Globus pallidus (tissue), 1 donor: Measurements from ENCODE around the gene TMEM63B.
"Not testable (repeated sequence)": the region's sequence is repeated elsewhere in the genome, so short reads cannot be mapped to it uniquely, and the experiment has no call there.

Experiments used
- DNase-seq: peaks from one replicate; pipeline ENCODE4 v3.0.0-alpha.2; 2015; ENCODE audit warnings: low spot score

The TMEM63B gene

DNA sequence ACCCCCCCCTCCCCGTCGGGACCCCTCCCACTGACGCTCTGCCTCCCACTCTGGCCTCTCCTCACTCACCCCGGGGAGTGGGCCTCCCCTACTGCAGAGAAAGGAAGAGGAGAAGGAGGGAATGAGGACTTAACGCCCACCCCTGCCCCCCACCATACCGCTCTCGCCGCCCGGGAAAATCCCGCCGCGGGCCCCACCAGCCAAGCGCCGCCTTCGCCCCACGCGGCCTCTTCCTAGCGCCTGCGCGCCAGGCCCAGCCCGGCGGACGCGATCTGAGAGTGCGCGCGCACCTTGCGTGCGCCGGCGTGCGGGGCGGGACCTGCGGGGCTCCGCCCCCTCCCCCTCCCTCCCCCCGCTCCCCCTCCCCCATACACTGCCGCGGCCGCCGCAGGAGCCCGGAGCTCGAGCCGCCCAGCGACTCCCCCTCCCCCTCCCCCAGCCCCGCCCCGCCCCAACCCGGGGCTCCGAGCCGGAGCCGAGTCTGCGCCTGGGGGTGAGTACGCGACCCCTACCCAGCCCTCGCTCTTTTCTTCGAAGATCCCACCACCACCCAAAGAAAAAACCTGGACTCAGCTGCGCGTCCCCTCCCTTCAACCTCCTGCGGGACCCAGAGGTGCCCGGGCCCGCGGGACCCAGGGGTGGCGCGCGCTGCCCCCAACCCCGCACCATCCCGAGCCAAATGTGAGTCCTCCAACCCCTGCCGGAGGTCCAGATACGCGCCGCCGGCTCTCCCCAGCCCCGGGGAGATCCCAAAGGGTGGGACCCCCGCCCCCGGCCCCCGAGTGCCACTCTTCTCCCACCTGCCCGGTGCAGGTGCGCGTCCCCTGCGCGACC lies at the start of gene TMEM63B, which contains the start of gene MRPL14:
Gene TMEM63B, plus strand, starts transcription at position 369 of the 834 bp plus-strand sequence. CDS start 7,031 bp downstream, outside the sequence.
Gene MRPL14, minus strand, starts transcription at position 267 of the 834 bp plus-strand sequence. CDS start 10,841 bp downstream, outside the sequence.
- peak; percentile 83 for DNase-seq

DNA sequence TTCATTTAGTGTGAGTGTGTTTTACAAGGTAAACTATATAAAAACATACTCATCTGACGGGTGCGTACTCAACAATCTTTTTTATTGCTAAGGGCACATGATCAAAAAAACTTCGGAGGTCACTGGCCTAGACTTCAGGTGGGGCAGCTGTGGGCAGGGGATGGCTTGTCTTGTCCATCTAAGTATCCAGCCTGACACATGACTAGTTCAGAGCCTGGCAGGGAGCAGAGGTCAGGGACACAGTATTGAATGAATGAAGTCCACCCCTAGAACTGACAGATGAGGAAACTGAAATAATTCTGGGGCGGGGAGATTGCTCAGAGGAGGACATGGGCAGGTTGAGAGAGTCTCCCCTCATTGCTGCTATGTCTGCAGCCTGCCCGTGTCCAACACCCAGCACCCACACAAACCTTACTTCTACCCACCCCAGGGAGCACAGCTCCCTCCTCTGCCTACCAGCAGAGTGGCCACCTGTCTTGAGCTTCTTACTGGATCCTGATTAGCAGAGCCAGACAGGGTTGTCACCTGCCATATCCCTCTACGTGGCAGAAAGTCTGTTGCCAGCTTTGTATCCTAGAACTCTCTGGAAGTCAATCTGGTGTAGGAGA lies 49.0 kb upstream of the TMEM63B start:
- no peak for DNase-seq

DNA sequence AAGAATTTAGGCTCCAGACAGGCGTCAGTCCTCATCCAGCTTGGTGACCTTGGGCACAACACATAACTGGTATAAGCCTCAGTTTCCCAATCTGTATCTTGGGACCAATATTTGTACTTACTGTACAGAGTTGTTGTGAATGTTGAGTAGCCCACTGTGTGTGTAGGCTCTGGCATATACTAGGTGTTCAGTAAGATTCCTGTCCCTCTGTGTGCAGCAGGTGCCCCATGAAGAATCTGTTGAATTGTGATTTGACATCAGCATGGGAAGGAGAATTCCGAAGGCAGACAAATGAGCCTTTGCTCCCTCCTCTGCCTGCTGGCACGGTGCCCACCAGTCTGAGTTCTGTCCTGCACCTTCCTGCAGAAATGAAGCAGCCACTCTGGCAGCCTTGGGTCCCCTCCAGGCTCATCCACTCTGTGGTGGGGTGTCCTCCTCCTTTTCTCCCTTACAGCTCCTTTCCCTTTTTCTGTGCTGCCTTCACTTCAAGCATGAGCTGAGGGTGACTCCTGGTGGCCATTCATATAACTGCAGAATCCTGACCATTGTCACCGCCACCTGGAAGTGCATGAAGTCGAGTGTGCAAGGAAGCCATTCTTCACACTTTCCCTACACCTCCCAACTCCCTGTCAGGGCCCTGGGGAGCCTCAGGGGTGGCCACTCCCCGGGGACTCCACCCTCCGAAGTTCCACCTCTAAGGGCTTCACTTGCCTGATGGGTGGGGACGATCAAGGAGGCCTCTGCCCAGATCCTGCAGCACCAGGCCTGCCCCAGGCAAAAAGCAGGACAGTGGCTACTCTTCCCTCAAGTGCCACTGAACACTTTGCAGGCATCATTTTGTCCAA lies 48.3 kb upstream of the TMEM63B start:
- DNase-seq = peak; percentile 75

DNA sequence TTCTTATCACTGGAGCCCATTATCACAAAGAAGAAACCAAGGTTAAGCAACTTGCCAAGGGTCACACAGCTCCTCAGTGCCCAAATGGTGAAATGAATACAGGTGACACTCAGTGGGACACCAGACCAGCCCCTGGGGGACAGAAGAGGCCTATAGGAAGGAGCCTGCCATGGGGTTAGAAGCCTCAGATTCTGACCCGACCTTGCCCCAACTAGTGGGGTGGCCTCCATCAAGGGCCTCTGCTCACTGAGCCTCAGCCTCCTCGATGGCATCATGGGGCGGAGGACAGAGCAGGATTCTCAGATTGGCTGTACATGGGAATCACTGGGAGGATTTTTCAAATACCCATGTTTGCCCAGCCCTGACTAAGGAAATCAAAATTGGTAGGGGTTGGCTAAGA lies 47.7 kb upstream of the TMEM63B start:
- no peak for DNase-seq

DNA sequence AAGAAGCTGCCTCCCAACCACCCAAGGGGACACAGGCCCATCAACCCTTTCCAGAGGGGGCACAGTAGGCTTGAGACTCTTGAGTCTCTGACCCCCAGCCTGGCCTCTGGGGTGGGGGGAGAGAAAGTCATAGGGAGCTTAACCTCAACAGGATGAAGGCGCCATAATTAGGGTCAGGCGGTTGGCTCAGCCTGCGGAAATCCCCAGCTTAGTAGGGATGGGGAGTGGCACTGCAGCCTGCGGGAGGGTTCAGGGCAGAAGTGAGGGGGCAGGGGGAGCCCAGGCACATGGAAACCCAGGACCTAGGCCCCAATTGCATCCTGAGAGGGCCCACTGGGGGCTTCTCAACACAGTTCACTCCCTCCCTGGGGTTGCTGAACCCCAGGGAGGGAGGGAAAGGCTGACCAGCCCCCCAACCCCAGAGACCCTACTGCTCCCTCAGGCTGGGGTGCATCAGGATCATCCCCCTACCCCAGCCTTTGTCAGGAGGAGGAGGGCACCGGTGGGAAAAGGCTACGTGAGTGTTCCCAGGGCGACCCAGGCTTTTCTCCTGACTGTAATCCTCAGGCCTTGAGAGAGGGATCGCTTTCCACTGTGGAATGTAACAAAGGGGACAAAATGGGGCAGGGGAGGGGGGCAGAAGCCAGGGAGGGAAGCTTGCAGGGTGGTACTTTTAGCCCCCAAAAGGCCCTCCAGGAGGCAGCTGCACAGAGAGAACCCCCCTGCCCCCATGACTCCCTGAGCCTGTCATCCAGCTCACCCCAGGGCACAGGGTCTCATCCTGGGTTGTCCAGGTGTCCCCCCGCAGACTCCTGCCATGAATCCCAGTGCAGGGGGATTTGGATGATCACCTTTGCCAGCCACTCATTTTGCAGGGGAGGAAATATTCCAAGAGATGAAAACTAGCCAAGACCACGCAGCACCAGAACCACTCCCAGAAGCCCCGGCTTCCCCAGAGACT lies 46.5 kb upstream of the TMEM63B start:
- DNase-seq = no peak

DNA sequence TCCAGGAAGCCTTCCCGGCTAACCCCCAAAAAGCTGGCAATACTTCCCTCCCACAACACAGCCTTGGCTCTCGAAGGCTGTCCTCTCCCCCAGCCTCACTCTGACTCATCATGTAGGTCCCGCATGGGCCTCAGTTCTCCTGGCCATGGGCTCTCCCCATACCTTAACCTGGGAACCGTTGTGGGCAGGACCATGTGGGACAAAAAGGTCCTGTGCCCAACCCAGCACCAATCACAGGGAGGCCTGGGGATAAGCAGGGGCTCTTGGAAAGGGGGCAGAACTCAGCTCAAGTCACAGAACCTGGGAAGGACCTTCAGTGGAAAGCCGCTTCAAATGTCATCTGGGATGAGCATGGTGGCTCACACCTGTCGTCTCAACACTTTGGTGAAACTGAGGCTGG lies 45.6 kb upstream of the TMEM63B start:
- DNase-seq = no peak

DNA sequence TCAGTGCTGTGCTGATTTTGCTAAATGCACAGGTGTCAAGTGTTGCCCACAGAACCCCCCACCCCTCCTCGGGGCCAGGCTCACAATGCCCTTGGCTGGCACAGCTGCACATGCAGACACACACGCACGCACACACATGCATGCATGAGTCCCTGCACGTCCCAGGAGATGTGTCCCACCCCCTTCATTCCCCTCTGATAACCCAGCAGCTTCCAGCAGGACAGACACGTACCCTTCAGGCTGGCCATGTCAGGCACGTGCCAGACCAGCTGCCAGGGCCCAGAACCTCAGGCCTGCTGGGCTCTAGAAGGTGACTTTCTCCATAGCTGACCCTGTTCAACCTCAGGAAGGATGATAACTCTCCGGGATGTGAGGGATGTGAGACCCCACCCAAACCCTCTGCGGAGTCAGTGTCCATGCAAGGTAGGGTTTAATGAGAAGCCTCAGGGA lies 44.5 kb upstream of the TMEM63B start:
- no peak for DNase-seq

DNA sequence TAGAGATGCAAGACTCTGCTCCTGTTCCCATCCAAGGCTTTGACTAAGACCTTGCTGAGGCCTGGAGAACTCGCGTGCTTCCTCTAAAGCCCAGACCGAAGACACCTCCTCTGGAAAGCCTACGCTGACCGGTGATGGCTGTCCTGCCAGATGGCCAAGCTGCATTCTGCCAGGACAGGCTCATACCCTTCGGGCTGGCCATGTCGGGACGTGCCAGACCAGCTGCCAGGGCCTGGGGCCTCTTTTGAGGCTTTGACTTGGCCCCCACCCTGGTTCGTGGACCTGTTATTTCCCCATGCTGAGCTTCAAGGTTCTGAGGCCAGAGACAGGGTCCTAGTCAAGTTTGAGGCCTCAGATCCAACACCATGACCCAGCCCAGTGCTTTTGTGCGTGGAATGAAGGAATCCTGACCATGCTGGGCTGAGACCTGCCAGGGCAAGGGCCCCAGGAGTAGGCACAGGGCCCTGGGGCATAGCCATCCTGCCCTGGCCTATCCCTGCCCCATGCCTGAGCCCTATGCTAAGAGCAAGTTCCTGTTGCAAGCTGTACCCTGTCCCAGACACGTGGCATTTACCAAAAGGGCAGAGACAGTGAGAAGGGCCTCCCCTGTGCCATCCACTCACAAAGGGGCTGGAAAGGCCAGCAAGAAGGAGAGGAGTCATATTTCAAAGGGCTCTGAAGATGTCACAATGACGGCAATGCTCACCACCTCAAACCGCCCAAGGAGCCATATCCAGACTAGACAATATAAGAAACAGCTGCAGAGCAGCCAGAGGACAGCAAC lies 42.9 kb upstream of the TMEM63B start:
- no peak for DNase-seq

DNA sequence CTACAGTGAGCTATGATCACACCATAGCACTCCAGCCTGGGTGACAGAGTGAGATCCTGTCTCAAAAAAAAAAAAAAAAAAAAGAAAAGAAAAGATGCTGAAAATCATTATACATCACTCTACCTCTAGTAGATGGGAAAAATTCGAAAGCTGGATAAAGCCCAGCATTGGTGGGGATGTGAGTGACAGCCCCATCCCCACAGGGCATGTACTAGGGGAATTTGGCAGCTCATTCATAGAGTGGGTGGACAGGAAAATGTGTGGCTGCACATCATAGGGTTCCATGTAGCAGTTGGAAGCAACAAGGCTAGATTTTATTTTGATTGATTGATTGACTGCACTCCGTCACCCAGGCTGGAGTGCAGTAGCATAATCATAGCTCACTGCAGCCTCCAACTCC lies 42.1 kb upstream of the TMEM63B start:
- no peak for DNase-seq

DNA sequence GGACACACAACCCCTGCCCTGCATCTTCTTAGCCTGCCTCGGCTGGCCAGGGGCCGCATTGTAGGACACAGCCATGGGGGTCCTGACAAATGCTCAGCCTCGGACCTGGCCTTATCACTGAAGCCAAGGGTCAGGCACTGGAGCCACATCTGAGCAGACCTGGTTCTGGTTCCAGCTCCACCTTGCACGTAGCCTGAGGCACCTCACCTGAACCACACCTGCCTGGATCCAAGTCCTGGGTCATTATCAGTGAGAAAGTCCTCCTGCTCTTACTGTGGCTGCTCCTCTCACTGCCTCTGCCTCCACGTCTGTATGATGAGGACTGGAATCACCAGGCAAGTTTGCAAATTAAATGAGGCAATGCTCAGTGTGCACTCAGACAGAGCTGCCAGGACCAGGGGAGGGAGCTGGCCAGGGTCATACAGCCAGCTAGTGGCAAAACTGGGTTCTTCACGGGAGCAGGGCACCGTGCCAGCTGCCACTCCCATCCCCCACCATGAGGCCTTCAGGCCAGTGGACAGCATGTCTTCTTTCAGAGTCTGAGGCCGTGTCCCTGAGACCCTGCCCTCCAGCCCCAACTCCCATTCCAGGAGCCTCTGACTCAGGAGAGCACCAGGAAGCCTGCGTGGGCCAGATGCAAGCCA lies 40.3 kb upstream of the TMEM63B start:
- no peak for DNase-seq

DNA sequence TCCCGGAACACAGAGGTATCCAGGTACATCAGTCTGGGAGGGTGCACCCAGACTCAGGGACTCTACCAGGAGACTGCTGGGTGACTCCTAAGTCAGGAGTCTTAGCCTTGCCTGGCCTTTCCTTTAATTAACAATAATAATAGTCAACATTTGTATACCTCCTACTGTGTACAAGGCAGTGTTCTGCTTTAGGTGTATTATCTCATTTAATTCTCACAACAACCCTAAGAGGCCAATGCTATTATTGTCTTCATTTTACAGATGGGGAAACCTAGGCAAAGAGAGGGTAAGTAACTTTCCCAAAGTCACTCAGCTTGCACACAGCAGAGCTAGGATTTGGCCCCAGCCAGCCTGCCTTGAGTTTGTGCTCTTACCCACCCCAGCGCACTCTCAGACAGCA lies 39.7 kb upstream of the TMEM63B start:
- no peak for DNase-seq

DNA sequence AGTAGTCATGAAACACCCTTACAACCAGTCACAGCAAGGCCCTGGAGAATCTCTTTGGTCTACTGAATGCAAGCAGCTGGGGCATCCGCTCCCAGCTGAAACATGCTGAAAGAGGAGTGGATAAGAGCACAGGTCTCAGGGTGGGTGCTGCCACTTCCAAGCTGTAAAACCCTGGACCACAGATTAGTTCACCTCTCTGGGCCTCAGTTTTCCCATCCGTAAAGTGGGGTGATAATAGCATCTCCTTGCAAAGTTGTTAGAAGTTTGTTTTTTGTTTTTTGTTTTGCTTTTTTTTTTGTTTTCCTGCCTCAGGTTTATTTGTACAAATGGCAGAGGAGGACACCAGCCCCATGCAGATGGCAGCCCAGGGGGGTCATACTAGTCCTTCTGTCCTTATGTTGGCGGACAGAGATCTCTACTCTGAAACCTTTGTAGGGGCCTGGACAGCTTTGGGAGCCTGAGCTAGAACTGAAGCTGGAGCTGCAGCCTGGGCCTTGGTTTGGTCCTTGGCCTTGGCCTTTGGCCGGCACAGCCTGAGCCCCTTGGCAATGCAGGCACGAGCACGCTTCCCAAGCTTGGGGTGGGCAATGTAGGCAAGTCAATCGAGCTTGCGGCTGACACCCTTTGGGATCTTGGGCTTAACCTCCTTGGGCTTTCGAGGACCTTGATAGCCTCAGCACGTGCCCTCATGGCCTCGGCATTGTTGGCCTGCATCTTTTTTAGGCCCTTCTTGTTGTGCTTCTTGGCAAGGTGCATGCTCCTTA lies 38.3 kb upstream of the TMEM63B start:
- DNase-seq = no peak

DNA sequence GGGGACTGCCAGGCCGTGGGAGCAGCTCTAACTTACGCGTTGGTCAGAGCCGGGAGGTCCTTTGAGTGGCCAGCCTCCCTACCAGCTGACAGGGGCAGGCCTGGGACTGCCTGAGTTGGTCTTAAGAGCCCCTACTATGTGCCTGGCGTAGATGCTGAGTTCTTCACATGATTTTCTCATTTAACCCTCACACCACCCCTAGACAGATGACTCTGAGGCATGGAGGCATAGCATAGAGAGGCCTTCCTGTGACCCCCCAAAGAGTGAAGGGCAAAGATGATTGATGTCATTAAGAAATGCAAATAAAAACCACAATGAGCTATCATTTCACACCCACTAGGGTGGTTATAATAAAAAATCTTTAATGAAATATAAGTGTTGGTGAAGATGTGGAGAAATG lies 36.9 kb upstream of the TMEM63B start:
- no peak for DNase-seq

DNA sequence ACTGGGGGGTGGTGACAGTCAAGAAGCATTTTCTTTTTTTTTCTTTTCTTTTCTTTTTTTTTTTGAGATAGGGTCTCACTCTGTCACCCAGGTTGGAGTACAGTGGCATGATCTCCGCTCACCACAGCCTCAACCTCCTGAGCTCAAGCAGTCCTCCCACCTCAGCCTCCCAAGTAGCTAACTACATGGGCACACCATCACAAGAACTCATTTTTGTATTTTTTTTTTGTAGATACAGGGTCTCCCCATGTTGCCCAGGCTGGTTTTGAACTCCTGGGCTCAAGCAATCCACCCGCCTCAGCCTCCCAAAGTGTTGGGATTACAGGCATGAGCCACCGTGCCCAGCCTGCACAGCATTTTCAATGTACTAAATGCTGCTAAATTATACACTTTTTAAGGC lies 36.0 kb upstream of the TMEM63B start:
- not testable (repeated sequence) for DNase-seq

DNA sequence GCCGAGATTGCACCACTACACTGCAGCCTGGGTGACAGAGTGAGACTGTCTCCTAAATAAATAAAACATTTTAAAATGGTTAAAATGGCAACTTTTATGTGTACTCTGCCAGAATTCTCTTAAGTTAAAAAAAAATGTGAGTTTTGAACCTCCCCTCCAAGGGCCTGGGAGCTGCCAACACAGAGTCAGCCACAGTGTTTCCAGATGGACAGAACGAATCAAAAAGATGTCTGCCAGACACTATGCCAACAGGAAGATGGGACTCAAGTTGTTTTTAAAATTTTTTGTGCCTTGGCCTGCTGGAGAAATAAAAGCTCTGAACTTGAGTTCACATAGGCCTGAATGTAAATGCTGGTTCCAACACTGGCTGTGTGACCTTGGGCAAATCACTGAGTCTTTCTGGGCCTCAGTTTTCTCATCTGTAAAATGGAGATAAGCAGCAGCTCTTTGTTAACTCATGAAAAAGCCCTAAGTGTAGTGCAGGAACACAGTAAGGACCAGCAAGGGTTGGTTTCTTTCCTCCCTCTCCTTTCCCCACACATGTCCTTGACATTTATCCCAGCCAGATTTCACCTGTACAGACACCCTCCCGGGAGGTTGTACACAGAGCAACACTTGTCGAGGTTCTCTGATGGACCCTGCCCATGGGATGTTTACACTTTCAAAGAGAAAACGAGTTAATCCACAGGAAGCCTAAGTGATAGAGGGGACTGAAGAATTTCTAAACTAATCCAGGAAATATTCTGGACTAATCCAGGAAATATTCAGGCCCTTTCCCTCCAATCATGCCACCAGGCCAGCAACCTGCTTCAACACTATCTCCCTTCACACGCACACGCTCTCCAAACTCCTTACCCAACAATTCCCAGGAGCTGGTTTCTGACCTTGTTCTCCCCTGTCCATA lies 35.1 kb upstream of the TMEM63B start:
- no peak for DNase-seq

DNA sequence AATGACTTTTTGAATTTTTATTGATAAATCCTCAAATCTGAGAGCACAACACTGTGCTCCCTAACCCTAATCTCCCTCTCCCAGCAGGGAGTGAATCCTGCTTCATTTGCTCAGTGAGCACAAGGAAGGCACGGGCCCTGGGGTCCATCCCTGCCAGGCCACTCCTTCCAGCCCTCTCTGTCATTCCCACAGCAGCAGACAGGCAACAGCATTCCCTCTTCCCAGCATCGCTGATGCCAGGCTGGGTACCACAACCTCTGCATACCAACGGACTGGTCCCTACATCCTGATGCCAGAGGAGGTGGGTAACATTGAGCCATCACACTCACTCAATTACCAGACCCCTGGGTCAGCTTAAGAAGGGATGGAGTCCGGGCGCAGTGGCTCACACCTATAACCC lies 34.3 kb upstream of the TMEM63B start:
- no peak for DNase-seq

DNA sequence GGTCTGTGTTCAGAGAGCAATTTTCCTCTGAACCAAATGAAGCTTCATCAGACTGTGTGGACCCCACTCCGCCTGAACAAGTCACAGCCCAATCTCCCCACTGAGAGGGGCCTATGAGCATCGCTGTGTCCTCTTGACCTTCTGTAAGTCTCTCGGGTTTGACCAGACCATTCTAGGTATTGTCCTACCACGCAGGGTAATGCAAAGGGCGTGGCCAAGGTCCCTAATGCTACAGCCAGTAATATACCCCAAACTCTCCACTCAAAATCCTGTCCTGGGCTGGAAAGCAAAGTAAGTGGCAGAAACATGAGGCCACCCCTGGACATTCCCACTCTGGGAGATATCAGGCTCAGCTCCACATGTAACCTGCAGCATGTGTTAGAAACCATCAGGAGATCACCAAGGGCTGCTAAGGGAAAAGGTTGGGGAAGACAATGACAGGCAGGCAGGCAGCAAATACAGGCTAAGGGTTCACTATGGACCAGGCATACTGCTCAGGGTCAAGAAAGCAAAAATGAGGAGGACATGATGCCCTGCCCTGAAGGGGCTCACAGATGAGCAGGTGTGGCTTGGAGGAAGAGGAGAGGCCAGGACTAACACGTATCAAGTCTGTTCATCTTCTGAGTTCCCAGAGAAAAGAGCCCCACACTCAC lies 33.5 kb upstream of the TMEM63B start:
- DNase-seq = no peak
